Activated naive CD4-positive, alpha-beta T cell treated with anti-CD3 and anti-CD28 coated beads, Interleukin-2, amount 10 ng/mL, durations not matched to agents 7 days and 5 days (primary cell): Measurements from ENCODE around the gene NEO1.

Experiments
- CTCF ChIA-PET: fragments of 350-600 bp; sonication (Branson Sonifier 250); formaldehyde crosslinking; loops from one replicate; lab custom pipeline; 2021; ENCODE audit warnings: antibody characterized with exemption; lab: Charles Lee
- DNase-seq: peaks from one replicate; pipeline ENCODE4 v3.0.0-alpha.2; 2020
- H3K27ac Mint-ChIP-seq: one replicate; pipeline ENCODE4 v1.8.0; 2021; ENCODE audit warnings: mild to moderate bottlenecking, moderate library complexity, mixed read lengths
- H3K27me3 Mint-ChIP-seq: one replicate; pipeline ENCODE4 v1.8.0; 2021; ENCODE audit warnings: mild to moderate bottlenecking, mixed read lengths
- H3K36me3 Mint-ChIP-seq: one replicate; pipeline ENCODE4 v1.8.0; 2021; ENCODE audit warnings: mixed read lengths
- H3K4me1 Mint-ChIP-seq: one replicate; pipeline ENCODE4 v1.8.0; 2021; ENCODE audit warnings: mixed read lengths
- H3K4me3 Mint-ChIP-seq: one replicate; pipeline ENCODE4 v1.8.0; 2021; ENCODE audit warnings: mild to moderate bottlenecking, moderate library complexity, mixed read lengths
- H3K9me3 Mint-ChIP-seq: one replicate; pipeline ENCODE4 v1.8.0; 2021; ENCODE audit warnings: mixed read lengths

NEO1 gene

GRCh38 chr15:73353734-73354133 is 301.5 kb downstream of the NEO1 start:
- Mint-ChIP-seq H3K36me3 (no peaks in the 10 kb centered on the region), H3K27me3 (peaks cover 11% of the 10 kb centered on the region), H3K4me3 (no peak overlapping the region), H3K27ac (no peak overlapping the region), H3K9me3 (no peaks in the 10 kb centered on the region), H3K4me1 (no peaks in the 10 kb centered on the region)
- CTCF ChIA-PET: no interaction called here
- no peak for DNase-seq

GRCh38 chr15:73354241-73354640 is 302.0 kb downstream of the NEO1 start:
- Mint-ChIP-seq H3K9me3 (no peaks in the 10 kb centered on the region), H3K36me3 (no peaks in the 10 kb centered on the region), H3K4me3 (no peak overlapping the region), H3K27ac (no peak overlapping the region), H3K4me1 (no peaks in the 10 kb centered on the region), H3K27me3 (peaks cover 11% of the 10 kb centered on the region)
- no peak for DNase-seq
- CTCF ChIA-PET: interaction anchor here (0.6 kb wide), 1 partner anchor 126 kb away, joined by 4 read pairs; no protein-coding TSS in a partner anchor
